Measurements from ENCODE around the gene C1orf232. TPM values are rescaled to one million over a fixed set of nuclear protein-coding genes. Genes with fewer than 3 reads are reported as not detected.

C1orf232 gene
- total and polyA plus RNA-seq, 9 of the 15 experiments (the other 6 are each of a cell fraction or from before 2014, with no cell fraction given), result not detected

GRCh38 chr1:26132128-26132833 lies 36.5 kb downstream of the C1orf232 start (continued):
- TF ChIP-seq, protein P1, sequence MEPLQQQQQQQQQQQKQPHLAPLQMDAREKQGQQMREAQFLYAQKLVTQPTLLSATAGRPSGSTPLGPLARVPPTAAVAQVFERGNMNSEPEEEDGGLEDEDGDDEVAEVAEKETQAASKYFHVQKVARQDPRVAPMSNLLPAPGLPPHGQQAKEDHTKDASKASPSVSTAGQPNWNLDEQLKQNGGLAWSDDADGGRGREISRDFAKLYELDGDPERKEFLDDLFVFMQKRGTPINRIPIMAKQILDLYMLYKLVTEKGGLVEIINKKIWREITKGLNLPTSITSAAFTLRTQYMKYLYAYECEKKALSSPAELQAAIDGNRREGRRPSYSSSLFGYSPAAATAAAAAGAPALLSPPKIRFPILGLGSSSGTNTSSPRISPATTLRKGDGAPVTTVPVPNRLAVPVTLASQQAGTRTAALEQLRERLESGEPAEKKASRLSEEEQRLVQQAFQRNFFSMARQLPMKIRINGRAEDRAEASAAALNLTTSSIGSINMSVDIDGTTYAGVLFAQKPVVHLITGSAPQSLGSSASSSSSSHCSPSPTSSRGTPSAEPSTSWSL (CRISPR knock-in tag; IDR thresholded peaks at IDR 0.05; ENCODE audit: borderline replicate concordance), result no peak
- TF ChIP-seq, protein P2, sequence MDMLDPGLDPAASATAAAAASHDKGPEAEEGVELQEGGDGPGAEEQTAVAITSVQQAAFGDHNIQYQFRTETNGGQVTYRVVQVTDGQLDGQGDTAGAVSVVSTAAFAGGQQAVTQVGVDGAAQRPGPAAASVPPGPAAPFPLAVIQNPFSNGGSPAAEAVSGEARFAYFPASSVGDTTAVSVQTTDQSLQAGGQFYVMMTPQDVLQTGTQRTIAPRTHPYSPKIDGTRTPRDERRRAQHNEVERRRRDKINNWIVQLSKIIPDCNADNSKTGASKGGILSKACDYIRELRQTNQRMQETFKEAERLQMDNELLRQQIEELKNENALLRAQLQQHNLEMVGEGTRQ (CRISPR knock-in tag; IDR thresholded peaks at IDR 0.05), result no peak
- TF ChIP-seq FOXJ2 (tag; IDR thresholded peaks at IDR 0.05) (0 out of 2 replicates have a peak, but pooled peaks have one; percentile 35), EGR1 (conservative IDR thresholded peaks at IDR 0.05) (0 out of 2 replicates have a peak, but pooled peaks have one; percentile 8), KLF13 (tag; IDR thresholded peaks at IDR 0.05; ENCODE audit: borderline replicate concordance, low read depth) (0 out of 2 replicates have a peak, but pooled peaks have one; percentile 58), TAF15 (IDR thresholded peaks at IDR 0.05; ENCODE audit: low read depth, low read length) (no peak), ZFP36 (IDR thresholded peaks at IDR 0.05; ENCODE audit: low read depth, low read length, partially characterized antibody) (no peak), GATA2 (CRISPR knock-in tag; IDR thresholded peaks at IDR 0.05) (no peak), MCM3 (IDR thresholded peaks at IDR 0.05) (no peak), MCM5 (IDR thresholded peaks at IDR 0.05; ENCODE audit: low read depth) (no peak), STAT5A (IDR thresholded peaks at IDR 0.05; ENCODE audit: borderline replicate concordance, low read length) (no peak), SRSF9 (IDR thresholded peaks at IDR 0.05; ENCODE audit: borderline replicate concordance, low read depth, low read length) (no peak)
- TF ChIP-seq, protein P3, sequence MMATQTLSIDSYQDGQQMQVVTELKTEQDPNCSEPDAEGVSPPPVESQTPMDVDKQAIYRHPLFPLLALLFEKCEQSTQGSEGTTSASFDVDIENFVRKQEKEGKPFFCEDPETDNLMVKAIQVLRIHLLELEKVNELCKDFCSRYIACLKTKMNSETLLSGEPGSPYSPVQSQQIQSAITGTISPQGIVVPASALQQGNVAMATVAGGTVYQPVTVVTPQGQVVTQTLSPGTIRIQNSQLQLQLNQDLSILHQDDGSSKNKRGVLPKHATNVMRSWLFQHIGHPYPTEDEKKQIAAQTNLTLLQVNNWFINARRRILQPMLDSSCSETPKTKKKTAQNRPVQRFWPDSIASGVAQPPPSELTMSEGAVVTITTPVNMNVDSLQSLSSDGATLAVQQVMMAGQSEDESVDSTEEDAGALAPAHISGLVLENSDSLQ (IDR thresholded peaks at IDR 0.05), result peak; percentile 97
- TF ChIP-seq, protein P4, sequence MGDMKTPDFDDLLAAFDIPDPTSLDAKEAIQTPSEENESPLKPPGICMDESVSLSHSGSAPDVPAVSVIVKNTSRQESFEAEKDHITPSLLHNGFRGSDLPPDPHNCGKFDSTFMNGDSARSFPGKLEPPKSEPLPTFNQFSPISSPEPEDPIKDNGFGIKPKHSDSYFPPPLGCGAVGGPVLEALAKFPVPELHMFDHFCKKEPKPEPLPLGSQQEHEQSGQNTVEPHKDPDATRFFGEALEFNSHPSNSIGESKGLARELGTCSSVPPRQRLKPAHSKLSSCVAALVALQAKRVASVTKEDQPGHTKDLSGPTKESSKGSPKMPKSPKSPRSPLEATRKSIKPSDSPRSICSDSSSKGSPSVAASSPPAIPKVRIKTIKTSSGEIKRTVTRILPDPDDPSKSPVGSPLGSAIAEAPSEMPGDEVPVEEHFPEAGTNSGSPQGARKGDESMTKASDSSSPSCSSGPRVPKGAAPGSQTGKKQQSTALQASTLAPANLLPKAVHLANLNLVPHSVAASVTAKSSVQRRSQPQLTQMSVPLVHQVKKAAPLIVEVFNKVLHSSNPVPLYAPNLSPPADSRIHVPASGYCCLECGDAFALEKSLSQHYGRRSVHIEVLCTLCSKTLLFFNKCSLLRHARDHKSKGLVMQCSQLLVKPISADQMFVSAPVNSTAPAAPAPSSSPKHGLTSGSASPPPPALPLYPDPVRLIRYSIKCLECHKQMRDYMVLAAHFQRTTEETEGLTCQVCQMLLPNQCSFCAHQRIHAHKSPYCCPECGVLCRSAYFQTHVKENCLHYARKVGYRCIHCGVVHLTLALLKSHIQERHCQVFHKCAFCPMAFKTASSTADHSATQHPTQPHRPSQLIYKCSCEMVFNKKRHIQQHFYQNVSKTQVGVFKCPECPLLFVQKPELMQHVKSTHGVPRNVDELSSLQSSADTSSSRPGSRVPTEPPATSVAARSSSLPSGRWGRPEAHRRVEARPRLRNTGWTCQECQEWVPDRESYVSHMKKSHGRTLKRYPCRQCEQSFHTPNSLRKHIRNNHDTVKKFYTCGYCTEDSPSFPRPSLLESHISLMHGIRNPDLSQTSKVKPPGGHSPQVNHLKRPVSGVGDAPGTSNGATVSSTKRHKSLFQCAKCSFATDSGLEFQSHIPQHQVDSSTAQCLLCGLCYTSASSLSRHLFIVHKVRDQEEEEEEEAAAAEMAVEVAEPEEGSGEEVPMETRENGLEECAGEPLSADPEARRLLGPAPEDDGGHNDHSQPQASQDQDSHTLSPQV (IDR thresholded peaks at IDR 0.05), result 0 out of 2 replicates have a peak, but pooled peaks have one; percentile 30
- TF ChIP-seq, protein P5, sequence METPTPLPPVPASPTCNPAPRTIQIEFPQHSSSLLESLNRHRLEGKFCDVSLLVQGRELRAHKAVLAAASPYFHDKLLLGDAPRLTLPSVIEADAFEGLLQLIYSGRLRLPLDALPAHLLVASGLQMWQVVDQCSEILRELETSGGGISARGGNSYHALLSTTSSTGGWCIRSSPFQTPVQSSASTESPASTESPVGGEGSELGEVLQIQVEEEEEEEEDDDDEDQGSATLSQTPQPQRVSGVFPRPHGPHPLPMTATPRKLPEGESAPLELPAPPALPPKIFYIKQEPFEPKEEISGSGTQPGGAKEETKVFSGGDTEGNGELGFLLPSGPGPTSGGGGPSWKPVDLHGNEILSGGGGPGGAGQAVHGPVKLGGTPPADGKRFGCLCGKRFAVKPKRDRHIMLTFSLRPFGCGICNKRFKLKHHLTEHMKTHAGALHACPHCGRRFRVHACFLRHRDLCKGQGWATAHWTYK (CRISPR knock-in tag; IDR thresholded peaks at IDR 0.05), result no peak
- TF ChIP-seq, protein P6, sequence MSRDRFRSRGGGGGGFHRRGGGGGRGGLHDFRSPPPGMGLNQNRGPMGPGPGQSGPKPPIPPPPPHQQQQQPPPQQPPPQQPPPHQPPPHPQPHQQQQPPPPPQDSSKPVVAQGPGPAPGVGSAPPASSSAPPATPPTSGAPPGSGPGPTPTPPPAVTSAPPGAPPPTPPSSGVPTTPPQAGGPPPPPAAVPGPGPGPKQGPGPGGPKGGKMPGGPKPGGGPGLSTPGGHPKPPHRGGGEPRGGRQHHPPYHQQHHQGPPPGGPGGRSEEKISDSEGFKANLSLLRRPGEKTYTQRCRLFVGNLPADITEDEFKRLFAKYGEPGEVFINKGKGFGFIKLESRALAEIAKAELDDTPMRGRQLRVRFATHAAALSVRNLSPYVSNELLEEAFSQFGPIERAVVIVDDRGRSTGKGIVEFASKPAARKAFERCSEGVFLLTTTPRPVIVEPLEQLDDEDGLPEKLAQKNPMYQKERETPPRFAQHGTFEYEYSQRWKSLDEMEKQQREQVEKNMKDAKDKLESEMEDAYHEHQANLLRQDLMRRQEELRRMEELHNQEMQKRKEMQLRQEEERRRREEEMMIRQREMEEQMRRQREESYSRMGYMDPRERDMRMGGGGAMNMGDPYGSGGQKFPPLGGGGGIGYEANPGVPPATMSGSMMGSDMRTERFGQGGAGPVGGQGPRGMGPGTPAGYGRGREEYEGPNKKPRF (IDR thresholded peaks at IDR 0.05; ENCODE audit: low read depth, low read length), result no peak
